Endothelial cell of umbilical vein (primary cell): ENCODE results near the gene KCNN3. TPM values are rescaled to one million over a fixed set of nuclear protein-coding genes. Genes with fewer than 3 reads are reported as not detected.

Experiments used
- BruUV-seq: library from RNA; stranded (reverse); fragments of 400-500 nt; replicated peaks from 2 replicates; lab custom pipeline; 2021; lab: Mats Ljungman, UMichigan
- CTCF ChIA-PET: fragments of 300-600, 350-600 bp; sonication (Branson Sonifier 250); formaldehyde crosslinking; loops from one replicate; lab custom pipeline; 2021; ENCODE audit warnings: antibody characterized with exemption, inconsistent platforms; lab: Charles Lee
- POLR2A ChIA-PET: fragments of 300-600, 350-600 bp; sonication (Branson Sonifier 250); formaldehyde crosslinking; loops from one replicate; lab custom pipeline; 2021; ENCODE audit warnings: antibody characterized with exemption, inconsistent platforms; lab: Charles Lee
- DNase-seq: peaks from one replicate; pipeline ENCODE4 v3.0.0-alpha.2; 2011; ENCODE audit warnings: low read depth, low spot score
- FAIRE-seq: peaks from 2 replicates; lab custom pipeline; 2011; peaks lifted over from hg19 to GRCh38; lab: Jason Lieb, UNC
- H2AFZ ChIP-seq: 2 replicates; pipeline ENCODE4 v1.6.0; 2012; ENCODE audit warnings: low read depth, low read length, control low read depth, inconsistent platforms
- H3K27ac ChIP-seq: 2 replicates; pipeline ENCODE4 v1.5.1; 2011; ENCODE audit warnings: low read depth, mild to moderate bottlenecking, control low read depth, low read length, moderate library complexity; ENCODE audit not compliant: insufficient read depth
- H3K27me3 ChIP-seq, 2 experiments: 2 replicates each; pipeline versions ENCODE4 v1.6.0 to v1.6.1; 2011; ENCODE audit warnings: low read length in 2 of 2, mixed read lengths in 1 of 2; ENCODE audit not compliant: control insufficient read depth in 2 of 2, insufficient read depth in 2 of 2
- H3K36me3 ChIP-seq, 2 experiments: 2 replicates in 1 of 2; 3 replicates in 1 of 2; pipeline ENCODE4 v1.5.1; 2011; ENCODE audit warnings: low read length in 2 of 2, mild to moderate bottlenecking in 1 of 2, moderate library complexity in 1 of 2; ENCODE audit not compliant: control insufficient read depth in 2 of 2, insufficient read depth in 2 of 2; ENCODE audit errors: extremely low read depth in 1 of 2
- H3K4me1 ChIP-seq: 3 replicates; pipeline ENCODE4 v1.5.1; 2011; ENCODE audit warnings: mild to moderate bottlenecking, low read length; ENCODE audit not compliant: control insufficient read depth, insufficient read depth; ENCODE audit errors: extremely low read depth
- H3K4me2 ChIP-seq: 2 replicates; pipeline ENCODE4 v1.6.1; 2011; ENCODE audit warnings: low read length, control low read depth, mixed read lengths; ENCODE audit not compliant: insufficient read depth
- H3K4me3 ChIP-seq, 3 experiments: fragments of 200-600 bp in 1 of 3; sonication (generic), shearing (Covaris generic) in 1 of 3; replicated peaks in 1 of 3; 2 replicates each; pipeline ENCODE4 v1.5.1; 2011 to 2016; ENCODE audit warnings: control low read depth in 3 of 3, low read length in 3 of 3, mild to moderate bottlenecking in 2 of 3, inconsistent platforms in 1 of 3, low read depth in 1 of 3, moderate library complexity in 1 of 3; ENCODE audit not compliant: insufficient read depth in 1 of 3
- H3K79me2 ChIP-seq: 2 replicates; pipeline ENCODE4 v1.6.0; 2012; ENCODE audit warnings: low read length, inconsistent platforms; ENCODE audit not compliant: control insufficient read depth, insufficient read depth
- H3K9ac ChIP-seq: replicated peaks from 2 replicates; pipeline ENCODE3; 2011; ENCODE audit warnings: low read length, control low read depth; ENCODE audit not compliant: insufficient read depth; ENCODE audit errors: extremely low read depth
- H3K9me1 ChIP-seq: replicated peaks from 3 replicates; pipeline ENCODE4 v1.6.0; 2011; ENCODE audit warnings: mild to moderate bottlenecking, low read length; ENCODE audit not compliant: control insufficient read depth, insufficient read depth; ENCODE audit errors: extremely low read depth
- H3K9me3 ChIP-seq: replicated peaks from 2 replicates; pipeline ENCODE4 v1.5.1; 2012; ENCODE audit warnings: low read length, inconsistent platforms; ENCODE audit not compliant: control insufficient read depth, insufficient read depth
- H4K20me1 ChIP-seq: replicated peaks from 2 replicates; pipeline ENCODE3; 2011; ENCODE audit warnings: mild to moderate bottlenecking, low read length; ENCODE audit not compliant: control insufficient read depth, insufficient read depth; ENCODE audit errors: extremely low read depth
- EZH2 ChIP-seq: IDR thresholded peaks from 2 replicates; pipeline ENCODE4 v1.6.1; 2012; ENCODE audit warnings: borderline replicate concordance, low read depth, mild to moderate bottlenecking, moderate library complexity, low read length, inconsistent platforms; ENCODE audit not compliant: severe bottlenecking
- FOS ChIP-seq: IDR thresholded peaks from 2 replicates; pipeline ENCODE4 v1.6.1; 2011; ENCODE audit warnings: mild to moderate bottlenecking, low read length, moderate library complexity, borderline replicate concordance; ENCODE audit not compliant: insufficient read depth
- GATA2 ChIP-seq: IDR thresholded peaks from 2 replicates; pipeline ENCODE4 v1.7.0; 2011; ENCODE audit warnings: low read depth, mild to moderate bottlenecking, moderate library complexity, mixed read lengths, low read length; ENCODE audit not compliant: insufficient read length, insufficient read depth
- JUN ChIP-seq: IDR thresholded peaks from 2 replicates; pipeline ENCODE4 v1.6.1; 2011; ENCODE audit warnings: borderline replicate concordance, low read depth; ENCODE audit not compliant: insufficient read length, insufficient read depth
- MYC ChIP-seq: IDR thresholded peaks from one replicate; pipeline ENCODE4 v1.6.1; 2011; ENCODE audit warnings: mild to moderate bottlenecking, low read depth, low read length
- POLR2A ChIP-seq: IDR thresholded peaks from 2 replicates; pipeline ENCODE4 v1.6.1; 2012; ENCODE audit warnings: low read depth, mild to moderate bottlenecking, control low read depth, low read length
- POLR2AphosphoS5 ChIP-seq: IDR thresholded peaks from 2 replicates; pipeline ENCODE4 v1.6.1; 2012; ENCODE audit warnings: low read depth, mild to moderate bottlenecking, control low read depth, low read length, moderate library complexity; ENCODE audit not compliant: insufficient read depth
- dilution Hi-C: fragments of 300-500 bp; cut with MboI; formaldehyde crosslinking; loops from one replicate; pipeline ENCODE4 v1.15.0; 2019; ENCODE audit warnings: low sequenced_read_pairs; ENCODE audit not compliant: extremely low pct_ligation_motif_present
- intact Hi-C: fragments of 100-400 bp; cut with micrococcal nuclease; formaldehyde crosslinking; loops from one replicate; pipeline ENCODE4 v1.10.0; 2022
- polyA plus RNA-seq, 4 experiments: library from polyadenylated mRNA; depleted of rRNA in 3 of 4; stranded (reverse) in 3 of 4; unstranded in 1 of 4; fragments of >200 nt; gene quantifications; 2 replicates each; pipeline versions ENCODE4 v1.2.1 to v1.2.3, GENCODE V29; 2011 to 2012; ENCODE audit warnings: missing spikeins in 1 of 4
- total RNA-seq: library from RNA; stranded (reverse); gene quantifications from 2 replicates; pipeline ENCODE4 v1.2.3, GENCODE V29; 2021
- TF ChIP-seq, protein P1 (sequence below), 2 donors: IDR thresholded peaks; 1 replicate in 1 of 2; 2 replicates in 1 of 2; pipeline ENCODE4 v1.5.1; 2011; ENCODE audit warnings: low read length in 2 of 2, mild to moderate bottlenecking in 2 of 2, moderate library complexity in 2 of 2, control low read depth in 1 of 2, inconsistent platforms in 1 of 2, low read depth in 1 of 2; ENCODE audit not compliant: insufficient read depth in 1 of 2; ENCODE audit errors: extremely low read depth in 1 of 2
- TF ChIP-seq, protein P2 (sequence below): IDR thresholded peaks from 2 replicates; pipeline ENCODE4 v1.6.1; 2011; ENCODE audit not compliant: insufficient read depth, insufficient read length

Gene KCNN3
- total and polyA plus RNA-seq, 2 donors (not counting 3 experiments of a cell fraction or from before 2014, with no cell fraction given), result 0.91 to 1.1 TPM

DNA sequence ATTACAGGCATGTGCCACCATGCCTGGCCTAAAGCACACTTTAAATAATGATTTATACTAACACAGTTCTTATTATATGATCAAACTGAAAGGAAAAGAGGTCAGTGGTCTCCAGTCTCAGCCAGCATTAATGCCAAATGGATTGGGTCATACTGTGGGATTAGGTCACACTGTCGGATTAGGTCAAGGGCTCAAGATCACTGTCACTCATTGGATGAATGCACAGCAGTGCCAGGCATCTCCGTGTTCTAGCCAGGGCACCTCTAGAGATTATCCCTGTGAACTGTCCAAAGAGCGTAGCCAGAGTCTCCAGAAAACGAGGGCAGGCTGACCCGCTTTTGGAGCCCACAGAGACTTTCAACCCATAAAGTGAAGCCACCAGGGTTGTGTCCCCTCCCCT is 70.9 kb downstream of the KCNN3 start:
- Histone ChIP-seq H3K27me3 (peaks cover 0 to 15% of the 10 kb centered on the region in 2 experiments), H3K4me3 (no peak overlapping the region), H3K27ac (no peak overlapping the region), H2AFZ (no peak overlapping the region), H3K79me2 (no peaks in the 10 kb centered on the region), H3K9me3 (no peaks in the 10 kb centered on the region), H3K4me2 (no peak overlapping the region), H4K20me1 (no peaks in the 10 kb centered on the region), H3K4me1 (no peaks in the 10 kb centered on the region), H3K9me1 (no peaks in the 10 kb centered on the region), H3K36me3 (no peaks in the 10 kb centered on the region), H3K9ac (no peak overlapping the region)
- FAIRE-seq (no peak), DNase-seq (no peak)
- BruUV-seq, result no TSS peak
- intact Hi-C loops, result no loop called here
- TF ChIP-seq, protein P1, sequence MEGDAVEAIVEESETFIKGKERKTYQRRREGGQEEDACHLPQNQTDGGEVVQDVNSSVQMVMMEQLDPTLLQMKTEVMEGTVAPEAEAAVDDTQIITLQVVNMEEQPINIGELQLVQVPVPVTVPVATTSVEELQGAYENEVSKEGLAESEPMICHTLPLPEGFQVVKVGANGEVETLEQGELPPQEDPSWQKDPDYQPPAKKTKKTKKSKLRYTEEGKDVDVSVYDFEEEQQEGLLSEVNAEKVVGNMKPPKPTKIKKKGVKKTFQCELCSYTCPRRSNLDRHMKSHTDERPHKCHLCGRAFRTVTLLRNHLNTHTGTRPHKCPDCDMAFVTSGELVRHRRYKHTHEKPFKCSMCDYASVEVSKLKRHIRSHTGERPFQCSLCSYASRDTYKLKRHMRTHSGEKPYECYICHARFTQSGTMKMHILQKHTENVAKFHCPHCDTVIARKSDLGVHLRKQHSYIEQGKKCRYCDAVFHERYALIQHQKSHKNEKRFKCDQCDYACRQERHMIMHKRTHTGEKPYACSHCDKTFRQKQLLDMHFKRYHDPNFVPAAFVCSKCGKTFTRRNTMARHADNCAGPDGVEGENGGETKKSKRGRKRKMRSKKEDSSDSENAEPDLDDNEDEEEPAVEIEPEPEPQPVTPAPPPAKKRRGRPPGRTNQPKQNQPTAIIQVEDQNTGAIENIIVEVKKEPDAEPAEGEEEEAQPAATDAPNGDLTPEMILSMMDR (IDR thresholded peaks at IDR 0.05; ENCODE audit: extremely low read depth in 1 of 2, insufficient read depth in 1 of 2, low read depth in 1 of 2, low read length in 2 of 2), result no peak
- no peak for TF ChIP-seq POLR2AphosphoS5
- TF ChIP-seq, protein P2, sequence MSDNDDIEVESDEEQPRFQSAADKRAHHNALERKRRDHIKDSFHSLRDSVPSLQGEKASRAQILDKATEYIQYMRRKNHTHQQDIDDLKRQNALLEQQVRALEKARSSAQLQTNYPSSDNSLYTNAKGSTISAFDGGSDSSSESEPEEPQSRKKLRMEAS, result no peak
- TF ChIP-seq JUN, result no peak
- ChIA-PET CTCF (no interaction called here), POLR2A (no interaction called here)
- dilution Hi-C loops, result no loop called here

DNA sequence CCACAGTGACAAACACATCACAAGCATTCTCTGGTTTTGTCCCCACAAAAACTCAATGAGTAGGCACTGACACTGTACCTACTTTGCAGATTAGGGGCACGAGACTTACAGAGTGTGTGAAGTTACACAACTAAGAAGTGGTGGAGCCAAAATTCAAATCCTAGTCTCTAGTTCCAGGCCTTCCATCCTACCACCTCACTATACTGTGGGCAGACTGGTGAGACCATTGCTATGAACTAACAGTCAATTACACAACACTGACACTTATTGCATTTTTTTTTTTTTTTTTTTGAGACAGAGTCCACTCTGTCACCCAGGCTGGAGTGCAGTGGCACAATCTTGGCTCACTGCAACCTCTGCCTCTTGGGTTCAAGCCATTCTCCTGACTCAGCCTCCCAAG is 71.4 kb downstream of the KCNN3 start:
- no peaks in the 10 kb centered on the region for H3K9me1 ChIP-seq
- H3K27ac ChIP-seq, result no peak overlapping the region
- no peak overlapping the region for H3K4me3 ChIP-seq
- dilution Hi-C loops (no loop called here), intact Hi-C loops (no loop called here)
- H3K4me1 ChIP-seq, result no peaks in the 10 kb centered on the region
- H4K20me1 ChIP-seq, result no peaks in the 10 kb centered on the region
- ChIA-PET CTCF (interaction anchor here (1.6 kb wide), 1 partner anchor 12 kb away, joined by 5 read pairs; no protein-coding TSS in a partner anchor), POLR2A (no interaction called here)
- peaks cover 0 to 16% of the 10 kb centered on the region in 2 experiments for H3K27me3 ChIP-seq
- no peaks in the 10 kb centered on the region for H3K79me2 ChIP-seq
- H2AFZ ChIP-seq, result no peak overlapping the region
- no peaks in the 10 kb centered on the region for H3K9me3 ChIP-seq
- BruUV-seq, result no TSS peak
- TF ChIP-seq JUN (no peak), POLR2A (no peak), POLR2AphosphoS5 (no peak), EZH2 (no peak), MYC (no peak), GATA2 (no peak), FOS (no peak)
- TF ChIP-seq, protein P1 (IDR thresholded peaks at IDR 0.05; ENCODE audit: extremely low read depth in 1 of 2, insufficient read depth in 1 of 2, low read depth in 1 of 2, low read length in 2 of 2), result no peak
- TF ChIP-seq, protein P2, result no peak
- H3K4me2 ChIP-seq, result no peak overlapping the region
- no peak for FAIRE-seq
- H3K36me3 ChIP-seq, result no peaks in the 10 kb centered on the region
- H3K9ac ChIP-seq, result no peak overlapping the region
- no peak for DNase-seq
